SK-N-SH (cell line): ENCODE measurements around the gene RGS9. TPM values are rescaled to one million over a fixed set of nuclear protein-coding genes. Genes with fewer than 3 reads are reported as not detected.

Experiments used
- CTCF ChIA-PET: fragments of 300-600, 350-600 bp; formaldehyde crosslinking; extraction: SDS; loops from one replicate; lab custom pipeline; 2021; lab: Yijun Ruan, JAX
- POLR2A ChIA-PET: fragments of 350-600 bp; sonication (Branson Sonifier 250); formaldehyde crosslinking; extraction: SDS; loops from one replicate; lab custom pipeline; 2020; ENCODE audit warnings: antibody characterized with exemption, inconsistent platforms; lab: Yijun Ruan, JAX
- DNase-seq: peaks from one replicate; pipeline ENCODE4 v3.0.0; 2012
- H2AFZ ChIP-seq: fragments of 200-600 bp; sonication (generic); 2 replicates; pipeline ENCODE4 v1.8.1; 2016; ENCODE audit warnings: antibody characterized with exemption, mild to moderate bottlenecking, low read depth
- H3F3A ChIP-seq: fragments of 200-600 bp; sonication (generic); replicated peaks from 2 replicates; pipeline ENCODE3; 2016; ENCODE audit warnings: antibody characterized with exemption, mild to moderate bottlenecking; ENCODE audit not compliant: insufficient read depth
- H3K27ac ChIP-seq, 2 experiments: fragments of 200-500 bp in 1 of 2; fragments of 200-600 bp in 1 of 2; sonication (Bioruptor generic) in 1 of 2; sonication (generic), shearing (Covaris generic) in 1 of 2; 2 replicates each; pipeline versions ENCODE4 v1.5.1 to v1.6.1; 2014 to 2016; ENCODE audit warnings: low read depth in 2 of 2, inconsistent platforms in 1 of 2, low read length in 1 of 2, mild to moderate bottlenecking in 1 of 2, mixed read lengths in 1 of 2
- H3K27me3 ChIP-seq: fragments of 200-600 bp; sonication (generic), shearing (Covaris generic); 2 replicates; pipeline ENCODE4 v1.6.1; 2016; ENCODE audit warnings: mixed run types; ENCODE audit not compliant: insufficient read depth
- H3K36me3 ChIP-seq, 2 experiments: fragments of 200-500 bp in 1 of 2; fragments of 200-600 bp in 1 of 2; sonication (Bioruptor generic) in 1 of 2; sonication (generic) in 1 of 2; replicated peaks in 1 of 2; 2 replicates each; pipeline versions ENCODE3 to v1.5.1; 2014 to 2016; ENCODE audit warnings: low read length in 1 of 2, mild to moderate bottlenecking in 1 of 2; ENCODE audit not compliant: insufficient read depth in 2 of 2, control insufficient read depth in 1 of 2
- H3K4me1 ChIP-seq, 2 experiments: fragments of 200-500 bp in 1 of 2; fragments of 200-600 bp in 1 of 2; sonication (Bioruptor generic) in 1 of 2; sonication (generic), shearing (Covaris generic) in 1 of 2; 2 replicates each; pipeline versions ENCODE4 v1.5.1 to v1.6.1; 2014 to 2016; ENCODE audit warnings: low read depth in 1 of 2, low read length in 1 of 2, mixed run types in 1 of 2; ENCODE audit not compliant: insufficient read depth in 2 of 2, control insufficient read depth in 1 of 2
- H3K4me2 ChIP-seq: fragments of 200-600 bp; sonication (generic), shearing (Covaris generic); 2 replicates; pipeline ENCODE4 v1.6.1; 2017; ENCODE audit warnings: mixed run types
- H3K4me3 ChIP-seq, 2 experiments: fragments of 200-500 bp in 1 of 2; fragments of 200-600 bp in 1 of 2; sonication (Bioruptor generic) in 1 of 2; sonication (generic), shearing (Covaris generic) in 1 of 2; 2 replicates each; pipeline versions ENCODE4 v1.5.1 to v1.8.1; 2014 to 2016; ENCODE audit warnings: low read depth in 2 of 2, inconsistent platforms in 1 of 2, low read length in 1 of 2, mild to moderate bottlenecking in 1 of 2, mixed read lengths in 1 of 2, moderate library complexity in 1 of 2
- H3K79me2 ChIP-seq: fragments of 200-600 bp; sonication (generic); 2 replicates; pipeline ENCODE4 v1.8.1; 2017; ENCODE audit warnings: mild to moderate bottlenecking; ENCODE audit not compliant: insufficient read depth
- H3K9ac ChIP-seq: fragments of 200-600 bp; sonication (generic); 2 replicates; pipeline ENCODE4 v1.6.1; 2017; ENCODE audit warnings: mixed run types
- H3K9me2 ChIP-seq: fragments of 200-600 bp; sonication (generic); 2 replicates; pipeline ENCODE4 v1.6.1; 2017; ENCODE audit warnings: mixed run types
- H3K9me3 ChIP-seq: fragments of 200-600 bp; sonication (generic); 2 replicates; pipeline ENCODE4 v1.6.1; 2017; ENCODE audit warnings: mixed run types, mild to moderate bottlenecking, moderate library complexity
- H4K20me1 ChIP-seq: fragments of 200-600 bp; sonication (generic); 2 replicates; pipeline ENCODE4 v1.6.1; 2017; ENCODE audit warnings: mild to moderate bottlenecking, mixed run types; ENCODE audit not compliant: insufficient read depth
- ELF1 ChIP-seq: IDR thresholded peaks from 2 replicates; pipeline ENCODE4 v1.4.0; 2012
- GABPA ChIP-seq: IDR thresholded peaks from 2 replicates; pipeline ENCODE4 v1.4.0; 2012; ENCODE audit warnings: low read depth, mild to moderate bottlenecking
- IRF3 ChIP-seq: fragments of 150-350 bp; IDR thresholded peaks from 2 replicates; pipeline ENCODE4 v1.6.1; 2016; ENCODE audit warnings: mild to moderate bottlenecking, low read depth, low read length
- JUND ChIP-seq: IDR thresholded peaks from 2 replicates; pipeline ENCODE4 v1.4.0; 2012
- MXI1 ChIP-seq: IDR thresholded peaks from 2 replicates; pipeline ENCODE4 v1.6.1; 2012; ENCODE audit warnings: mild to moderate bottlenecking, low read depth, low read length, improper control_type of control experiment
- NRF1 ChIP-seq: IDR thresholded peaks from 2 replicates; pipeline ENCODE4 v1.6.1; 2012; ENCODE audit warnings: low read depth, mild to moderate bottlenecking, low read length
- POLR2AphosphoS5 ChIP-seq: IDR thresholded peaks from 2 replicates; pipeline ENCODE4 v1.6.1; 2012; ENCODE audit warnings: low read depth, low read length
- RAD21 ChIP-seq: IDR thresholded peaks from 2 replicates; pipeline ENCODE4 v1.6.1; 2012; ENCODE audit warnings: mild to moderate bottlenecking, low read length
- RCOR1 ChIP-seq: fragments of 150-350 bp; IDR thresholded peaks from 2 replicates; pipeline ENCODE4 v1.6.1; 2017; ENCODE audit warnings: antibody characterized with exemption, low read length
- REST ChIP-seq: IDR thresholded peaks from 2 replicates; pipeline ENCODE4 v1.6.1; 2012; ENCODE audit warnings: mild to moderate bottlenecking, low read depth, low read length, moderate library complexity
- RXRA ChIP-seq: IDR thresholded peaks from 2 replicates; pipeline ENCODE4 v1.4.0; 2012; ENCODE audit warnings: low read depth, mild to moderate bottlenecking, borderline replicate concordance
- SMC3 ChIP-seq: IDR thresholded peaks from 2 replicates; pipeline ENCODE4 v1.6.1; 2012; ENCODE audit warnings: low read depth, low read length, improper control_type of control experiment
- TAF1 ChIP-seq: IDR thresholded peaks from 2 replicates; pipeline ENCODE4 v1.6.1; 2012; ENCODE audit warnings: low read depth, mild to moderate bottlenecking, low read length, moderate library complexity, borderline replicate concordance
- TEAD4 ChIP-seq: IDR thresholded peaks from 2 replicates; pipeline ENCODE4 v1.4.0; 2012; ENCODE audit warnings: mild to moderate bottlenecking, borderline replicate concordance; ENCODE audit not compliant: insufficient read depth
- WGBS: methylation state at CpG from one replicate; pipeline ENCODE4 v1.1.6; 2017; ENCODE audit warnings: low lambda C conversion rate; 5-methylcytosine and 5-hydroxymethylcytosine counted together
- polyA plus RNA-seq, 3 experiments: library from polyadenylated mRNA; depleted of rRNA; stranded (reverse); fragments of >200 nt; gene quantifications; 2 replicates each; pipeline ENCODE4 v1.2.3, GENCODE V29; 2012
- TF ChIP-seq, protein P1 (sequence below): IDR thresholded peaks from 2 replicates; pipeline ENCODE4 v1.4.0; 2012; ENCODE audit warnings: low read depth, borderline replicate concordance
- TF ChIP-seq, protein P2 (sequence below): IDR thresholded peaks from 2 replicates; pipeline ENCODE4 v1.4.0; 2012; ENCODE audit warnings: low read depth

Gene RGS9
- polyA plus RNA-seq, 1 of the 3 experiments (the other 2 are of a cell fraction), result 1.4 TPM

GRCh38 chr17:65174974-65175373 lies 37.8 kb downstream of the RGS9 start:
- Histone ChIP-seq H3K9me2 (no peaks in the 10 kb centered on the region), H3K9ac (no peak overlapping the region), H2AFZ (no peak overlapping the region), H3K9me3 (no peaks in the 10 kb centered on the region), H3K4me1 (peaks cover 10 to 38% of the 10 kb centered on the region in 2 experiments)
- POLR2A ChIA-PET, result no interaction called here
- TF ChIP-seq RAD21, result no peak
- no peak for TF ChIP-seq TEAD4
- TF ChIP-seq, protein P1, sequence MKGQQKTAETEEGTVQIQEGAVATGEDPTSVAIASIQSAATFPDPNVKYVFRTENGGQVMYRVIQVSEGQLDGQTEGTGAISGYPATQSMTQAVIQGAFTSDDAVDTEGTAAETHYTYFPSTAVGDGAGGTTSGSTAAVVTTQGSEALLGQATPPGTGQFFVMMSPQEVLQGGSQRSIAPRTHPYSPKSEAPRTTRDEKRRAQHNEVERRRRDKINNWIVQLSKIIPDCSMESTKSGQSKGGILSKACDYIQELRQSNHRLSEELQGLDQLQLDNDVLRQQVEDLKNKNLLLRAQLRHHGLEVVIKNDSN, result no peak
- no peak for TF ChIP-seq RCOR1
- TF ChIP-seq IRF3, result no peak
- TF ChIP-seq ELF1, result no peak
- TF ChIP-seq NRF1, result no peak
- TF ChIP-seq GABPA, result no peak
- TF ChIP-seq RXRA, result no peak
- TF ChIP-seq JUND, result no peak
- no peak for TF ChIP-seq MXI1
- no peak for TF ChIP-seq SMC3
- TF ChIP-seq, protein P2, sequence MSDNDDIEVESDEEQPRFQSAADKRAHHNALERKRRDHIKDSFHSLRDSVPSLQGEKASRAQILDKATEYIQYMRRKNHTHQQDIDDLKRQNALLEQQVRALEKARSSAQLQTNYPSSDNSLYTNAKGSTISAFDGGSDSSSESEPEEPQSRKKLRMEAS, result no peak
- TF ChIP-seq TAF1, result no peak
- TF ChIP-seq POLR2AphosphoS5, result no peak
- TF ChIP-seq REST, result no peak
- TF ChIP-seq, all 33 proteins: peak for 0
- CTCF ChIA-PET, result no interaction called here
- peaks cover 6% of the 10 kb centered on the region for H3F3A ChIP-seq
- H3K4me3 ChIP-seq, result no peak overlapping the region
- WGBS, result 62% methylated on average over 2 of the region's 2 CpGs
- DNase-seq, result no peak
- H3K79me2 ChIP-seq, result no peaks in the 10 kb centered on the region
- H3K36me3 ChIP-seq, result no peaks in the 10 kb centered on the region
- no peak overlapping the region for H3K4me2 ChIP-seq
- no peaks in the 10 kb centered on the region for H4K20me1 ChIP-seq
- H3K27ac ChIP-seq, result no peak overlapping the region
- no peaks in the 10 kb centered on the region for H3K27me3 ChIP-seq
